OCI-LY3 (cell line): ENCODE data around the gene EGFLAM.

ENCODE experiments used
- EZH2phosphoT487 ChIP-seq: fragments of 200-600 bp; shearing (Covaris generic); IDR thresholded peaks from 2 replicates; pipeline ENCODE4 v1.6.1; 2018; ENCODE audit warnings: antibody characterized with exemption, mixed run types, low read depth
- TF ChIP-seq, protein P1 (sequence below): fragments of 200-600, 300-600 bp; sonication (generic); IDR thresholded peaks from 2 replicates; pipeline ENCODE4 v1.5.1; 2014; ENCODE audit warnings: antibody characterized with exemption, low read length, low read depth

DNA sequence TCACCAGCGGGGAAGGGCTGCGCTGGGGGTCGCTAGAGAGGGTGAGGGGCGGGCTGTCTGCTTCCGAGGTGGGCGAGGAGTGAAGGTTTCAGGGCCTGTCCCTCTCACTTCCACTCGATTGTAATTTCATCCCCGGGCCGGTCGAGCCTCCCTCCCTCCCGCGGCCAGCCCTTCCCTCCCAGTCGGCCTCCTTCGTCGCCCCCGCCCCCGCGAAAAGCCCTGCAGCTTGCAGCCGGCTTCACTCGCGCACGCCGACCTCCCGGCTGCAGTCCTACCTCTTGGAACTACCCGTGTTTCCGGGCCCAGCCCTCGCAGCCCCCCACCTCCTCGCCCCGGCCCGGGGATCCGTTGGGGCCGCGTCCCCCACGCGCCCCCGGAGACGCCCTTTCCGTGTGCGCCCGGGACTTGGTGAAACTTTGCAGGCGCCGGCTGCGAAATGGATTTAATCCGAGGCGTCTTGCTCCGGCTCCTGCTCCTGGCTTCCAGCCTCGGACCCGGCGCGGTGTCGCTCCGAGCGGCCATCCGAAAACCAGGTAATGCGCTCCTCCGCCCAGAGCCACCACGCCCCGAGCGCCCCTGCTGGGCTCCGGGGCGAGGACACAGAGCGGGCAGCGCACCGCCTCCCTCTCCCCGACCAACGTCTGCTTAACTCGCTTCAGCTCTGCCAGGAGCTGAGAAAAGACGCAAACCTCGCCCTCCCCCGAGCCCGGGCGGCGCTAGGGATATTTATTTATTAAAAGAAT, at the start of gene EGFLAM:
- TF ChIP-seq, protein P1, sequence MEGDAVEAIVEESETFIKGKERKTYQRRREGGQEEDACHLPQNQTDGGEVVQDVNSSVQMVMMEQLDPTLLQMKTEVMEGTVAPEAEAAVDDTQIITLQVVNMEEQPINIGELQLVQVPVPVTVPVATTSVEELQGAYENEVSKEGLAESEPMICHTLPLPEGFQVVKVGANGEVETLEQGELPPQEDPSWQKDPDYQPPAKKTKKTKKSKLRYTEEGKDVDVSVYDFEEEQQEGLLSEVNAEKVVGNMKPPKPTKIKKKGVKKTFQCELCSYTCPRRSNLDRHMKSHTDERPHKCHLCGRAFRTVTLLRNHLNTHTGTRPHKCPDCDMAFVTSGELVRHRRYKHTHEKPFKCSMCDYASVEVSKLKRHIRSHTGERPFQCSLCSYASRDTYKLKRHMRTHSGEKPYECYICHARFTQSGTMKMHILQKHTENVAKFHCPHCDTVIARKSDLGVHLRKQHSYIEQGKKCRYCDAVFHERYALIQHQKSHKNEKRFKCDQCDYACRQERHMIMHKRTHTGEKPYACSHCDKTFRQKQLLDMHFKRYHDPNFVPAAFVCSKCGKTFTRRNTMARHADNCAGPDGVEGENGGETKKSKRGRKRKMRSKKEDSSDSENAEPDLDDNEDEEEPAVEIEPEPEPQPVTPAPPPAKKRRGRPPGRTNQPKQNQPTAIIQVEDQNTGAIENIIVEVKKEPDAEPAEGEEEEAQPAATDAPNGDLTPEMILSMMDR, result no peak
- no peak for TF ChIP-seq EZH2phosphoT487
